ENCODE data around the gene ZNF136.

The ZNF136 gene

DNA sequence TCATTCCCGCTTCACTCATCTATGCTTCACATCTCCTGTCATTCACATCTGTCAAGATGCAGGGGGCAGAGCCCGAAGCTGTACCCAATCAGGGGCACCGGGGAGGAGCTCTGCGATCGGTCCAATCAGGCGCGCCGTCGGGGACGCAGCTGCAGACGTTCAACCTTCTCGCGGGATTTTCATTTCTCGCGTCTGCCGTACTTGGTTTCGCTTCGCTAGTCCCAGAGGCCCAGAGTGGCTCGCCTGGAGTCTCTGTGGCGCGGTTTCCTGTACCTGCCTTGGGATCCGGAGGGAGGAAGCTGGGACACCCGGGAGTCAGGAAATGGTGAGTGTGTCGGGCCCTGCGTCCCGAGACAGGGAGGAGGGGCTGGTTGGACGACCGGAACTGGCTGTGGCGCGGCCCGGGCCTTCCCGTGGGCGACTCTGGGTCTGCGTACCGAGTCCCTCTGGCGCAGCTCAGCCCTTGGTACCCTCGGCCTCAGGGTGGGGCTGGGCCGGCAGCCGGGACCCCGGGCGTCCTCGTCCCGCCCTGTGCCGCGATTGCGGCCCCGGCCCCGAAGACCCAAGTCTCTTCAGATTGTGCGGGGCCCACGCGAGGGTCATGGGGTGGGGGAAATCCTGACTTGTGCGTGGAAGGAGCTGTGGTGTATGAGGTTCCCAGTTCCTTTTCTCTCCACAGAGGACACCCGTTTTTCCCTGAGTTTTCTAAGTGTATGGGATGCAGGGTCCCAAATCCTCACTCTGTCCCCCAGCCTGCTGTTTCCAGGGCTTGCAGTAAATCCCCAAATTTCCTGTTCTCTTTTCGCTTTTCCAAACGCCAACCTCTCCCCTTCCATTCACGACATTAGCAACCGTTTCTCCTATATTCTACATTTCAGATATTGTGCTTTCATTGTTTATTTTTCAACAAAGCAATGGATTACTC, at the start of gene ZNF136:
ZNF136 (plus strand) TSS at position 215 of the 925 bp plus-strand sequence; CDS start at position 323, 108 bp downstream.
- peak; percentile 98 for DNase-seq

DNA sequence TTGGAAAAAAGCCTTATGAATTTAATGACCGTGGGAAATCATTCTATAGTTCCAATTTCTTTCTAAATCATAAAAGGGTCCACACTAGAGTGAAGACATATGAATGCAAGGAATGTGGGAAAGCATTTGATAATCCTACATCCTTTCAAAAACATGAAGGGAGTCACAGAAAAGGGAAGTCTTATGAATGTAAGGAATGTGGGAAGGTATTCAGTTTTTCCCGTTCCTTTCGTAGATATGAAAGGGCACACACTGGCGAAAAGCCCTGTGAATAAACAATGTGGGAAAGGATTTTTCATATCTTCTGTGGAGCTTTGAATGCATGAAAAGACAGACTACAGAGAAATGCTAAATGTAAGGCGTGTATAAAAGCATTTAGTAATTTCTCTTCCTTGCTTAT, 49.8 kb upstream of the ZNF136 start:
- no peak for DNase-seq

DNA sequence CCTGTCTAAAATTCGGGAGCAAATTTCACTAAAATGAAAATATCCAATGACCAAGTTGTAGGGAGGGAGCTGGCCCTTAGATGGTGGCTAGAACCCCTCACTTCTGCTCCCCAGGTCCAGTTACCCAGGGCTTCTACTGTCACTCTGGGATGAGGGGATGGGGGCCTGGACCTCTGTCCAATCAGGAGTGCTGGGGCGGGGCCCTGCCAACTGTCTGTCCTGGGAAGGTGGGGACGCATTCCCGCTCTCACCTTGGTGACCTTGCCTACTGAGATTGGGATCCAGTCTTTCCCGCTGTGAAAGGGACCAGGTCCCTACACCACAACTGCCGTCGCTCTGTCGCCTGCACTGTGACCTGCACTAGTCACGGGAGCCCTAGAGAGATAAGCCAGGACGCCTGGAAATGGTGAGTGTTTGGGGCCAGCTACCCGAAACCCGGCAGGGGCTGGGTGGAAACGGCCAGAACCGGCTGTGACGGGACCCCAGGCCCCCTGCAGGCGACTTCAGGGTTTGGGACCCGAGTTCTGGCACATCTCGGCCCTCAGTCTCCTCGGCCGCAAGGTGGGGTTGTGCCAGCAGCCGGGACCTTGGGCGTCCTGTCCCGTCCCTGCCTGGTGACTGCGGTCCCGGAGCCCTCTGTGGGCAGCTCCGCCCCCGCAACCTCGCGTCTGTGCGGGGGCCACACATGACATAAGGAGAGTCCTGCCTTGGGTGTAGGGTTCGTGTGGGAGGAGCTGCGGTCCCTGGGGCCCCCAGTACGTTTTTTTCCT, 45.5 kb upstream of the ZNF136 start:
- no peak for DNase-seq

DNA sequence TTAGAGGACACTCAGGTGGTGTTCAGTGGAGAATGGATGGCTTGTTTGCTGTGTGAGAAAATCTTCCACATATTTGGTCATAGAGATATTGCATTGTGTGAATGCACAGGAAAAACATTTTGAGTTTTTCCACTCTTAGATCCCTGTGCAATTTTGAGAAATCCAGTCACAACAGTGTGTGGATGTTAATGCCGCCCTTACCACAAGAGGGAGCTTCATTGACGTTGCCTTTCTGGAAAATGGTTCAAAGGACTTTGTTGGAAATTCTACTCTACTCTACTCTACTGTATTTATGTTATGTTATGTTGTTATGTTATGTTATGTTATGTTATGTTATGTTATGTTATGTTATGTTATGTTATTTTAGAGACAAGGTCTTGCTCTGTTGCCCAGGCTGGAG, 36.2 kb upstream of the ZNF136 start:
- peak; percentile 42 for DNase-seq

DNA sequence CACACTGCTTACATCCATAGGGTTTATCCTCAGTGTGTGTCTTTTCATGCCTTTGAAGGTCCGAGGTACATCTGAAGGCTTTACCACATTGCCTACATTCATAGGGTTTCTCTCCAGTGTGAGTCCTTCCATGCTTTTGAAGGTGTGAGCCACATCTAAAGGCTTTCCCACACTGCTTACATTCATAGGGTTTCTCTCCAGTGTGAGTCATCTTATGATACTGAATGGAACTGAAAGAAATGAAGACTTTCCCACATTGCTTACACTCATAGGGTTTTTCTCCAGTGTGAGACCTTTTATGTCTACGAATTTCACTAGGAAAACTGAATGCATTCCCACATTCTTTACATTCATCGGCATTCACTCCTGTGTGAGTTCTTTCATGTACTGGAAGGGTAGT, 29.8 kb upstream of the ZNF136 start:
- DNase-seq = no peak

DNA sequence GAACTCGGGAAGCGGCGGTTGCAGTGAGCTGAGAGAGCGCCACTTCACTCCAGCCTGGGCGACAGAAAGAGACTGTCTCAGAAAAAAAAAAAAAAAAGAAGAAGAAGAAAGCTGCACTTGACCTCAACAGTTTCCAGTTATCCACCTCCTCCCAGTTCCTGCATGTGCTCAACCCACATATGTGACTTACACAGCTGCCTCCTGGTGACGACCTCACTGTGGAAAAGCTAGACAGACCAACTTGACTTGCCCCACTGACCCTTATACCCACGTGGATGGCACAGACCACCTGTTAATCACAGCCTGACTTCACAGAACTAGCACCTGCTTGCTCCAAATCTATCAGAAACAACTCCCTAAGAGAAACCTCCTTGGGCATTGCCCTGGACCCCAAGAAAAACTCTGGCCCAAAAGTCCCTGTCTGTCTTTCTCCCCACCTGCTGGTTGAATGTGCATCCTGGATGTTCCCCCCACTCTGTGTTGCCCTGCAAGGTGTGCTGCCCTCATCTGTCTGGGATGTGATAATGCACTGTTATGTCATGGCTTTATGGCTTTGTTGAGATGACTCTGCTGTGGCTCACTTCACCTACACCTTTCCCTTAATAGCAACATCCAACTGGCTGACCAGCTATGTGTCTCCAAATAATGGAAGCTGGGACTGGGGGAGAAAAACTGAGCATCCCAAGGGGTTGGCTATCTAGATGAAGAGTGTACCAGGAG, 25.5 kb upstream of the ZNF136 start:
- peak; percentile 67 for DNase-seq

DNA sequence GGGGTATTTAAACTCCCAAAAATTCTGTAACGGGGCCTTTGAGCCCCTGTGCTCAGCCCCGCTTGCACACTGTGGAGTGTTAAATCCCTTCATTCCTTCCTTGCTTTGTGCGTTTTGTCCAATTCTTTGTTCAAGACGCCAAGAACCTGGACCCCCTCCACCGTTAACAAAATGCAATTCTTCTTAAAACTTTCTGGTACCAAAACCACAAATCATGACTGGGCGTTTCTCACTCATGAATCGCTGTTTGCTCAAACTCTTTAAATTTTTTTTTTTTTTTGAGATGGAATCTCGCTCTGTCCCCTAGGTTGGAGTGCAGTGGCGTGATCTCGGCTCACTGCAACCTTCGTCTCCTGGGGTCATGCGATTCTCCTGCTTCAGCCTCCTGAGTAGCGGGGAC, 23.6 kb upstream of the ZNF136 start:
- peak; percentile 58 for DNase-seq

- DNase-seq = peak; percentile 98
Observed at GRCh38 chr19:12139885-12140544, 22.9 kb upstream of the ZNF136 start, which contains the start of gene ZNF20. Gene ZNF20, minus strand, starts transcription at chr19:12140350. Its CDS starts 168 bp downstream, at chr19:12140182.

GRCh38 chr19:12140545-12141404, 22.1 kb upstream of the ZNF136 start:
- DNase-seq = peak; percentile 93

GRCh38 chr19:12141405-12141736, 21.5 kb upstream of the ZNF136 start:
- DNase-seq = no peak

DNA sequence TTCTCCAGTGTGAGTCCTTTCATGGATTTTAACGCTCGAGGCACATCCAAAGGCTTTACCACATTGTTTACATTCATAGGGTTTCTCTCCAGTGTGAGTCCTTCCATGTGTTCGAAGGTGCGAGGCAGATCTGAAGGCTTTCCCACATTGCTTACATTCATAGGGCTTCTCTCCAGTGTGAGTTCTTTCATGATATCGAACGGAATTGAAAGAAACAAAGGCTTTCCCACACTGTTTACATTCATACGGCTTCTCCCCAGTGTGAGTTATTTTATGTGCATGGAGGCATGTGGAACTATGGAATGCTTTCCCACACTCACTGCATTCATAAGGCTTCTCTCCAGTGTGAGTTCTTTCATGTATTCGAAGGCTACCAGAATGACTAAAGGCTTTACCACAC, 17.5 kb upstream of the ZNF136 start:
- DNase-seq = no peak

DNA sequence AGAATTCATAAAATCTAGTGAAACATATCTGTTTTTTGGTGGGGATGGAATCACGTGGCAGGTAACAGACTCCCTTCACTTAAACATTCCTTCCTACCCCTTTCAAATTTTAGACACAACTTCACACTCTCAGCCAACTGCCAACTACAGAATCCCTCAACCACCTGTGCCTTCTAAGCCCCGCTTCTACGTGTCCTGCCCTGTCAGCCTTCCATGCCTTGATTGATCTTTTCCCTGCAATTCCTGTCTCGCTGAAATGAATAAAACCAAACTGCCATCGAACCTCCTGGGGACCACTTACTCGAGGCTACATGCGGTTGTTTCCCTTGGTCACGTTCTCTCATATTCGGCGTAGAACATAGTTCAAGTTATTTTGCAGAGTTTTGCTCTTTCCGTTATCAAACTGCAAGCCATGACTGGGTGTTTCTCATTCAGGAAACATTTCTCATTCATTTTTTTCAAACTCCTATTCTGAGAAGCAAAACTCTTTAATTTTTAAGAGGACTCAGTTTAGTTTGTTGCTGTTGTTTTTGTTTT, 7.5 kb upstream of the ZNF136 start:
- peak; percentile 59 for DNase-seq

- DNase-seq = peak; percentile 91
Observed at GRCh38 chr19:12156223-12157058, 6.5 kb upstream of the ZNF136 start, which contains the start of gene ZNF625. Gene ZNF625, minus strand, starts transcription at chr19:12156734. Its CDS starts 176 bp downstream, at chr19:12156558.

DNA sequence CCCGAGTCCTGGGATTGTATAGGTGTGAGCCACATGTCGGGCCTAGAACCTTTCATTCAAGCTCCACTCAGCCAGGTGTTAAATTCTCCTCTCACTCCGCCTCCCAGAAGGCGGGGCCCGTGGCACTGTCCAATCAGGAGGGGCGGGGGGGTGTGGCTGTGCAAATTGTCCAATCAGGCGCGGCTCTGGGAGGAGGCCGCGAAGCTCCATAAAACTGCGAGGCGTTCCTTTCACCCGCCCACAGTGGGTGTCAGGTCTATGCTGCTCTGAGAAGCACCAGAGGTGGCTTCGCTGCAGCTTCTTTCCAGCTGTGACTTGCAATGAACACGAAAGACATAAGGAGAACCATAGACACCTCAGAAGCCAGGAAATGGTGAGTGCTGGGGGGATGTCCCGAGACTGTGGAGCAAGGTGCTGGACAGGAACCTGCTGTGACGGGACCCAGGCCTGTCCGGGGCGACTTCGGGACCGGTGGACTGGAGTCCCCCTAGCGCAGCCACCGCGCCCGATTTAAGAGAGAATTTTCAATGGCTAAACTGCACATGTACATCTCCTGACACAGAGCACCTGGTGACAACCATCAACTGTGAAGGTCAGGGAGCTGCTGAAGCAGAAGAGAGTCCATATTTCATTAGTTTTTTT, 3.0 kb upstream of the ZNF136 start:
- no peak for DNase-seq

DNA sequence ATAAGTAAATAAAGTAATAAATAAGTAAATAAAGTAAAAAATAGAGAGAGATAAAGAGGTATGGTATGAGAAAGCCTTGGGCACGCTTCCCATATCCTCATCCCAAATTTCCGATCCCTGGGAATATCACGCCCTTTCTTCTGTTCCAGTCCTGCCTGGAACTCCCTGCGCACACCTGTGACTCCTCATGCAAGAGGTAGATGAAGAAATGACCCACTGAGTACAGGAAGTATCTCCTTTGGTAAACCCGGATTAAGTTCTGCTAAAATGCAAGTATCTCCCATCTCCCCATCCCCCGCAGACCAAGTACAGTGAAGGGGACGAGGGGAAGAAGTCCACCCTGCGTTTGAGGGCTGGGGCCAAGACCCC, 399 bp upstream of the ZNF136 start:
- no peak for DNase-seq

GRCh38 chr19:12163826-12164225, 930 bp downstream of the ZNF136 start:
- peak; percentile 22 for DNase-seq

- no peak for DNase-seq
Observed at GRCh38 chr19:12166626-12167025, 3.7 kb downstream of the ZNF136 start.

GRCh38 chr19:12180377-12180776, 17.5 kb downstream of the ZNF136 start:
- no peak for DNase-seq

DNA sequence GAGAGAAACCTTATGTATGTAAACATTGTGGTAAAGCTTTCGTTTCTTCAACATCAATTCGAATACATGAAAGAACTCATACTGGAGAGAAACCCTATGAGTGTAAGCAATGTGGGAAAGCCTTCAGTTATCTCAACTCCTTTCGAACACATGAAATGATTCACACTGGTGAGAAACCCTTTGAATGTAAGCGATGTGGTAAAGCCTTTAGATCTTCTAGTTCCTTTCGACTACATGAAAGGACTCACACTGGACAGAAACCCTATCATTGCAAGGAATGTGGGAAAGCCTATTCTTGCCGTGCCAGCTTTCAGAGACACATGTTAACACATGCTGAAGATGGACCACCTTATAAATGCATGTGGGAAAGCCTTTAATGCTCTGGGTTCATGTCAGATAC, 24.7 kb downstream of the ZNF136 start:
- DNase-seq = peak; percentile 27

Data from hematopoietic multipotent progenitor cell treated with erythropoietin and hydrocortisone succinate and interleukin-3 and kit ligand, for 4 days (in vitro differentiated cells).